Small intestine (tissue), 7 donors: ENCODE results near the gene TSTD2. TPM values are rescaled to one million over a fixed set of nuclear protein-coding genes. Genes with fewer than 3 reads are reported as not detected.

Source experiments
- DNase-seq, 2 donors: peaks; one replicate each; pipeline versions ENCODE4 v3.0.0 to v3.0.0-alpha.2; 2013
- FAIRE-seq: peaks from 2 replicates; lab custom pipeline; 2012; peaks lifted over from hg19 to GRCh38; lab: Jason Lieb, UNC
- H3K27ac ChIP-seq, 3 donors: one replicate each; pipeline ENCODE4 v1.5.1; 2013; ENCODE audit warnings: low read length in 2 of 3, mild to moderate bottlenecking in 2 of 3, control low read depth in 1 of 3, inconsistent platforms in 1 of 3, low read depth in 1 of 3, moderate library complexity in 1 of 3
- H3K27me3 ChIP-seq, 3 donors: one replicate each; pipeline ENCODE4 v1.6.1; 2013; ENCODE audit warnings: low read length in 3 of 3, inconsistent platforms in 1 of 3; ENCODE audit not compliant: control insufficient read depth in 3 of 3, insufficient read depth in 3 of 3
- H3K36me3 ChIP-seq, 3 donors: one replicate each; pipeline ENCODE4 v1.6.1; 2013; ENCODE audit warnings: low read length in 3 of 3, inconsistent platforms in 1 of 3, low read depth in 1 of 3, mild to moderate bottlenecking in 1 of 3, moderate library complexity in 1 of 3; ENCODE audit not compliant: control insufficient read depth in 3 of 3, insufficient read depth in 2 of 3
- H3K4me1 ChIP-seq, 3 donors: one replicate each; pipeline ENCODE4 v1.6.1; 2013; ENCODE audit warnings: low read length in 2 of 3, inconsistent platforms in 1 of 3, low read depth in 1 of 3, mild to moderate bottlenecking in 1 of 3, moderate library complexity in 1 of 3; ENCODE audit not compliant: control insufficient read depth in 3 of 3, insufficient read depth in 2 of 3
- H3K4me3 ChIP-seq, 3 donors: one replicate each; pipeline ENCODE4 v1.5.1; 2013; ENCODE audit warnings: low read length in 3 of 3, control low read depth in 1 of 3, inconsistent platforms in 1 of 3, low read depth in 1 of 3, mild to moderate bottlenecking in 1 of 3, moderate library complexity in 1 of 3
- H3K9me3 ChIP-seq, 2 donors: one replicate each; pipeline ENCODE4 v1.6.1; 2013; ENCODE audit warnings: low read depth in 1 of 2, low read length in 1 of 2; ENCODE audit not compliant: control insufficient read depth in 2 of 2, insufficient read depth in 1 of 2
- WGBS, 3 donors: extraction: QIAGEN DNeasy Blood & Tissue Kit; methylation state at CpG; one replicate each; pipeline ENCODE4 v1.1.7; 2013; 5-methylcytosine and 5-hydroxymethylcytosine counted together
- polyA plus RNA-seq, 4 donors: library from polyadenylated mRNA; stranded (reverse) in 3 of 4; unstranded in 1 of 4; fragments of 200-250 nt in 3 of 4; fragments of 120-200 nt in 1 of 4; gene quantifications; one replicate each; pipeline versions ENCODE4 v1.2.1 to v1.2.3, GENCODE V29; 2013
- donor health status: healthy with polysubstance abuse.
- donor health status: control.
- donor health status: control.
- donor health status: Bipolar disorder and iron deficiency.
- donor health status: healthy.

TSTD2 gene
- polyA plus RNA-seq, 4 donors: 7.2 to 17.4 (median 7.8) TPM

- no peak overlapping the region for H3K4me3 ChIP-seq
- FAIRE-seq (no peak), DNase-seq (no peak)
- H3K4me1 ChIP-seq: peaks cover 0 to 3% (median 3%) of the 10 kb centered on the region in 3 donors
- 56 to 67% (median 61%) methylated on average over 13 of the region's 13 CpGs for WGBS, 3 donors
- no peaks in the 10 kb centered on the region for H3K9me3 ChIP-seq
- no peak overlapping the region for H3K27ac ChIP-seq
- no peaks in the 10 kb centered on the region for H3K36me3 ChIP-seq
- H3K27me3 ChIP-seq: peaks cover 0 to 6% (median 0%) of the 10 kb centered on the region in 3 donors
Observed at GRCh38 chr9:97563458-97564135, 69.6 kb downstream of the TSTD2 start.

GRCh38 chr9:97562542-97562941, 70.6 kb downstream of the TSTD2 start:
- Histone ChIP-seq H3K36me3 (no peaks in the 10 kb centered on the region), H3K27me3 (peaks cover 0 to 6% (median 0%) of the 10 kb centered on the region in 3 donors), H3K27ac (no peak overlapping the region), H3K4me1 (peaks cover 0 to 3% (median 3%) of the 10 kb centered on the region in 3 donors), H3K4me3 (no peak overlapping the region), H3K9me3 (no peaks in the 10 kb centered on the region)
- no peak for FAIRE-seq
- DNase-seq: no peak
- WGBS, 3 donors: 88 to 93% (median 90%) methylated on average over 5 of the region's 5 CpGs

DNA sequence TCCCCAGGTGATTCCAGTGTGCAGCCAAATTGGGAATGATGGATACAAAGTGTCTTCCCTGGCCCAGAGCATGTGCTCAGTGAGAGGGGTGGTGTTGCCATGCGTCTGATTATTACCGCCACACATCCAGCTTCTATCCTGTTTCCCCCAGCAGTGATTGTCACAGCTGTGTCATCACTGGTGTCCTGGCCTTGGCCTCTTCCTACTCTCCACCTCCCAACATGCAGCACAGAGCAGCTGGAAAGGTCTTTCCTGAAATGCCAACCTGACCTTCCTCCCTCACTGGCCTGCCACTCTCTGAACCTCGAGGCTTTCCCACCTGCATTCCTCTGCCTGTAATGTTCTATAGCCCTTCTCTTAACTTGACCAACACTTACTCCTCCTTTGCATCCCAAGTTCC, 71.7 kb downstream of the TSTD2 start:
- Histone ChIP-seq H3K27ac (no peak overlapping the region), H3K27me3 (peaks cover 0 to 6% (median 0%) of the 10 kb centered on the region in 3 donors), H3K36me3 (no peaks in the 10 kb centered on the region), H3K4me3 (no peak overlapping the region), H3K9me3 (no peaks in the 10 kb centered on the region), H3K4me1 (peaks cover 0 to 3% (median 3%) of the 10 kb centered on the region in 3 donors)
- DNase-seq: no peak
- no peak for FAIRE-seq
- 73 to 91% (median 73%) methylated on average over 3 of the region's 3 CpGs for WGBS, 3 donors

- DNase-seq: no peak
- H3K27me3 ChIP-seq: peaks cover 0 to 6% (median 0%) of the 10 kb centered on the region in 3 donors
- H3K27ac ChIP-seq: no peak overlapping the region
- peaks cover 0 to 3% (median 3%) of the 10 kb centered on the region in 3 donors for H3K4me1 ChIP-seq
- no peak for FAIRE-seq
- no peaks in the 10 kb centered on the region for H3K36me3 ChIP-seq
- no peak overlapping the region for H3K4me3 ChIP-seq
- no peaks in the 10 kb centered on the region for H3K9me3 ChIP-seq
Observed at GRCh38 chr9:97560851-97561250, 72.3 kb downstream of the TSTD2 start.

DNA sequence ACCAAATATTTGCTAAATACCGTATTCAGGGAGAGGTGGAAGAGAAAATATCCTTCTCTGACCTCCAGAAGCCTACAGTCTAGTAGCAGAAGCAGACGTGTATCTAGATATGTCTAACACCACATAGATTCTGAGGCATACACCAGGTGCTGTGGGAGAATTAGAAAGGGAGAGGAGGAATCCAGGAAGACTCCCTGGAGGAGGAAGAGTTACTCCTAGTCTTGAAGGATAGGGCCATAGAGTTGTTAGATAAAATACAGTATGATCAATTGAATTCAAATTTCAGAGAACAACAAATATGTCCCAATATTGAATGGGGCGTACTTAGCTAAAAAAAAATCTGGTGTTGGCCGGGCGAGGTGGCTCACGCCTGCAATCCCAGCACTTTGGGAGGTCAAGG, 73.0 kb downstream of the TSTD2 start:
- H3K36me3 ChIP-seq: no peaks in the 10 kb centered on the region
- H3K9me3 ChIP-seq: no peaks in the 10 kb centered on the region
- DNase-seq (no peak), FAIRE-seq (no peak)
- peaks cover under 1 to 3% (median 3%) of the 10 kb centered on the region in 3 donors for H3K4me1 ChIP-seq
- 82 to 89% (median 82%) methylated on average over 6 of the region's 6 CpGs for WGBS, 3 donors
- no peak overlapping the region for H3K27ac ChIP-seq
- H3K4me3 ChIP-seq: no peak overlapping the region
- peaks cover 0 to 3% (median 0%) of the 10 kb centered on the region in 3 donors for H3K27me3 ChIP-seq

- Histone ChIP-seq H3K36me3 (no peaks in the 10 kb centered on the region), H3K27me3 (no peaks in the 10 kb centered on the region), H3K27ac (no peak overlapping the region), H3K4me1 (peaks cover 0 to 2% (median 0%) of the 10 kb centered on the region in 3 donors), H3K9me3 (no peaks in the 10 kb centered on the region), H3K4me3 (no peak overlapping the region)
- FAIRE-seq (no peak), DNase-seq (no peak)
- WGBS, 3 donors: 75 to 85% (median 75%) methylated on average over 10 of the region's 10 CpGs
Observed at GRCh38 chr9:97559111-97559514, 74.1 kb downstream of the TSTD2 start.

GRCh38 chr9:97558701-97559101, 74.5 kb downstream of the TSTD2 start:
- 59 to 76% (median 62%) methylated on average over 3 of the region's 3 CpGs for WGBS, 3 donors
- H3K27me3 ChIP-seq: no peaks in the 10 kb centered on the region

GRCh38 chr9:97557606-97558095, 75.5 kb downstream of the TSTD2 start:
- 38 to 50% (median 40%) methylated on average over 7 of the region's 7 CpGs for WGBS, 3 donors
- Histone ChIP-seq H3K27ac (peak overlapping the region in 1 of 3 donors; percentile 65), H3K36me3 (no peaks in the 10 kb centered on the region), H3K4me1 (peaks cover 0 to 2% (median 0%) of the 10 kb centered on the region in 3 donors), H3K4me3 (no peak overlapping the region), H3K27me3 (no peaks in the 10 kb centered on the region), H3K9me3 (no peaks in the 10 kb centered on the region)
- FAIRE-seq (no peak), DNase-seq (peak in 1 of 2 donors; percentile 7)

More at GRCh38 chr9:97558701-97559101, 74.5 kb downstream of the TSTD2 start:
- no peaks in the 10 kb centered on the region for H3K36me3 ChIP-seq
- no peak overlapping the region for H3K4me3 ChIP-seq
- FAIRE-seq: no peak
- no peak for DNase-seq
- H3K4me1 ChIP-seq: peaks cover 0 to 2% (median 0%) of the 10 kb centered on the region in 3 donors
- H3K27ac ChIP-seq: no peak overlapping the region
- H3K9me3 ChIP-seq: no peaks in the 10 kb centered on the region
